Activated CD8-positive, alpha-beta memory T cell treated with anti-CD3 and anti-CD28 coated beads, Interleukin-2, amount 50 U/mL, for 48 hours (primary cell): ENCODE measurements around the gene DNAAF1.
A peak's percentile ranks its signal among the peaks of the same experiment; 100 is the strongest.
"Not testable (repeated sequence)": the region's sequence is repeated elsewhere in the genome, so short reads cannot be mapped to it uniquely, and the experiment has no call there.

Source experiments
- DNase-seq: peaks from one replicate; pipeline ENCODE4 v3.0.0-alpha.2; 2020

The DNAAF1 gene

GRCh38 chr16:84144859-84145639 is at the start of gene DNAAF1, which contains the start of gene HSDL1:
DNAAF1 (plus strand) TSS chr16:84145308; CDS start chr16:84145441, 133 bp downstream.
HSDL1 (minus strand) TSS chr16:84145177; CDS start chr16:84131321, 13,856 bp downstream.
- DNase-seq, result peak; percentile 99

- no peak for DNase-seq
Observed at GRCh38 chr16:84095466-84095865, 49.6 kb upstream of the DNAAF1 start.

GRCh38 chr16:84096447-84097005 is 48.6 kb upstream of the DNAAF1 start:
- no peak for DNase-seq

- no peak for DNase-seq
Observed at GRCh38 chr16:84098939-84099338, 46.2 kb upstream of the DNAAF1 start.

- no peak for DNase-seq
Observed at GRCh38 chr16:84103678-84104077, 41.4 kb upstream of the DNAAF1 start.

DNA sequence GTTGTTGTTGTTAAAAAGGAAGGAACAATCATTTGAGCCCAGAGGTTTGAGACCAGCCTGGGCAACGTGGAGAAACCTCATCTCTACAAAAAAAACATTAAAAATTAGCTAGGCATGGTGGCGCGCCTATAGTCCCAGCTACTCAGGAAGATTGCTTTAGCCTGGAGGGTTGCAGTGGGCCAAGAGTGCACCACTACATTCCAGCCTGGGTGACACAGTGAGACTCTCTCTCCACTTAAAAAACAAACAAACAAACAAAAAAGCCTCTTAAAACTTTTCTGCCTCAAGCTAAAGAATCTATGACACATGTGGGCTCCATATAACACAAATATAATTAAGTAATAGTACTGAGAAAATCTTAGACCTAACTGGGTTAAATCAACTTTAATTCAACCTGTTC is 40.9 kb upstream of the DNAAF1 start:
- DNase-seq, result no peak

DNA sequence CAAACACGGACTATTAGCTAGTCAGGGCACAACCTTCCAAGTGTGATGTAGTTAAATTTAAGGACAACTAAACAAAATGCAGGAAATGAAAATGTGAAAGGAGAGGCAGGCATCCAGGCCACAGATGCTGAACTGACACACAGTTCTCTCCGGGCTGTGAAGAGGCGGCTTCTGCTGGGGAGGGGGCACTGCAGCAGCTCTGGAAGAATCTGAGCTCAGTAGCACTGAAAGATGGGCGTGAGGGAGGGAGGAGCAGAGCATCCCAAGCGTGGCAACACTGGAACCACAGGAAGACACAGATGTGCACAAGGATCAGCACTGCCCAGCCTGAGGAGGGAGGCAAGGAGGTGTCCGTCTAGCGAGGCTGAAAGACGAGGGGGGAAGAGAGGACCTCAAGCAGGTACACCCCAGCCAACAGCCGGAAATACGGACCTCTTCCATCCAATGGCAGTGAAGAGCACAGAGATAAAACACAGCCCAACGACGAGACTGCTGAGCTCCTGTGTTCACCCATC is 39.8 kb upstream of the DNAAF1 start:
- DNase-seq, result no peak

DNA sequence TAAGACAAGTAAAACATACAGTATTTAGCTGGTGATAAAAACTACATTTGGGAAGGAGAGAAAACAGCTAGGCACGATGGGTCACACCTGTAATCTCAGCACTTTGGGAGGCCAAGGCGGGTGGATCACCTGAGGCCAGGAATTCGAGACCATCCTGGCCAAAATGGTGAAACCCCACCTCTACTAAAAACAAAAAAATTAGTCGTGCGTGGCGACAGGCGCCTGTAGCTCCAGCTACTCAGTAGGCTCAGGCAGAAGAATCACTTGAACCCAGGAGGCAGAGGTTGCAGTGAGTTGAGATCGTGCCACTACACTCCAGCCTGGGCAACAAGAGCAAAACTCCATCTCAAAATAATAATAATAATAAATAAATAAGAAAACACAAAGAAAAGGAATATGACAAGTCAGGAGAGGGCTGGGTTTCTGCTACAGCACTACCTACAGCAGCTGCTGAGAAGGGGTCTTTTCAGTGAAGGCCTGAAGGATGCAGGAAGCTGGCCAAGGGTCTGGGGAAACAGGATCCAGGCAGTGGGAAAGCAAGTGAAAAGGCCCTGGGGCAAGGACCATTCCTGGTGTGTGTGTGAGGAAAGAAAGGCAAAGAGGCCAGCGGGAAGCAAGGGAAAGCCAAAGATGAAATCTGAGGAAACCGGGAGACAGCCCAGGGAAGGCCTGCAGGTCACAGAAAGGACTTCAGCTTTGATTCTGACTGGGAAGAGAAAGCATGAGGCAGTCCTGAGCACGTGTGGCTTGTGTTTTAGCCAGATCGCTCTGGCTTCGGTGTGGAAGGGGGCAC is 39.0 kb upstream of the DNAAF1 start:
- DNase-seq, result no peak

DNA sequence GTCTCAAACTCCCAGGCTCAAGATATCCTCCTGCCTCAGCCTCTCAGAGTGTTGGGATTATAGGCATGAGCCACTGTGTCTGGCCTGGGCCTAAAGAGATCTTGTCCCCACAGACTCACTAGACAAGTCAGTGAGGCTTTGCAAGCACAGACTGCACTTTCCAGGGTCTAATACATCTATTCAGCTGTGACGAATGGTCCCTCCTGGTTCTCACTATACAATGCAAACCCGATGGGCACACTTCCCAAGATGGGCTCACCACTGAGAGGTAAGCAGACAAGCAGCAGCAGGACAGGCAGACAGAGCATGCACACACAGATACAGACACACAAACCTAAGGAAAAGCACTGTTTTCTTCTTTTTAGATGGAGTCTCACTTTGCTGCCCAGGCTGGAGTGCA is 37.2 kb upstream of the DNAAF1 start:
- DNase-seq, result no peak

DNA sequence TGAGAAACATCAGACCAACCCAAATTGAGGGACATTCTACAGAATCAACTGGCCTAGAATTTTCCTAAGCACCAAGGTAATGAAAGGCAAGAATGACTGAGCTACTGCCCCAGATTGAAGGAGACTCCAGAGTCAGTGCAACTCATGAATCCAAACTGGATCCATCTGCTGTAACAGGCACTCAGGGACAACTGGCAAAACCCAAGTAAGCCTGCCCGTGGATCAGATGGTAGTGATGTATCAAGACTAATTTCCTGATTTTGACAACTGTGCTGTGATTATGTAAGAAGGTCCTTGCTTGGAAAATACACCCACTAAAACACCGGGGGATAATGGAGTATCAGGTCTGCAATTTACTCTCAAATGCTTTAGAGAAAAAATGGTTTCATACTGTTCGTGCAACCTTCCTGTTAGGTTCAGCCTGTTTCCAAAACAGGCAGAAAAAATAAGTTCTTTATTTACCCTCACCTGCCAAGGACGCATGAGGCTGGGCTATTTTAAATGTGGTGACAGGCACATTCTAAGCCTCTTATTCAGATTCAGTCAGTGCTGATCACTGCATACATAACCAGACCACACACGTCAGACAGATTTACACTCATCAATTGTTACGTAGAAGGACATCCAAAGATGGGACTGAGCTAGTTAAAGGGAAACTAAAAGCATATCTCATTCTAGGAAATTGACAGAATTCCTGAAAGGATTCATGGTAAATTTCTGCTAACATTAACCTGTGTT is 35.3 kb upstream of the DNAAF1 start:
- no peak for DNase-seq

DNA sequence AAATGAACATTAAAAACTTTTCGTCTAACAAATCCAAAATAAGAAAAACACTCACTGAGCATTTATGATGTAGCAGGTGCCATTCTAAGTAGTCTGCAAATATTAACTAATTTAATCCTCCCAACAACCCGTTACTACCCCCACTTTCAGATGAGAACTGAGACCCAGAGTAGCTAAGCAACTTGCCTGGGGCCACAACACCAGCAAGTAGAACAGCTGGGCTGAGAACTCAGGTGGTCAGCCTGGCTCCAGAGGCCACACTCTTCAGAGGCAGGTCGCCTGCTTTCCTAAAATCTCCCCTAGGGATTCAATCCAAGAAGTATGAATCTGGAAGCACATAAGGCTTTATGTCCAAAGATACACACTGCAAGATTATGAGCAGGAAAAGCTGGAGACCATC is 34.6 kb upstream of the DNAAF1 start:
- no peak for DNase-seq

DNA sequence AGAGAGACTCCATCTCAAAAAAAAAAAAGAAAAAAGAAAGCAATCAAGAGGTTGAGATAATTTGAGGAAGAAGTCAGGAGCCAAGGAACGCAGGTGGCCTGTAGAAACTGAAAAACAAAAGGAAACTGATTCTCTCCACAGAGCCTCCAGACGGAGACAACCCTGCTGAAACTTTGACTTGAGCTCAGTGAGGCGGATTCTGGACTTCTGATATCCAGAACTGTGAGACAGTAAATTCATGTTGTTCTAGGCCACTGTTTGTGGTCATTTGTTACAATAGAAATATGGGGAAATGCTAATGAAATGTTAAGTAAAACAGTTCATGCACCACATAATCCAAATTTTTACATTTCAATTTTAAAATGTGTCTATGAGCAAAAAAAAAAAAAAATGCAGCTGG is 33.6 kb upstream of the DNAAF1 start:
- no peak for DNase-seq

- not testable (repeated sequence) for DNase-seq
Observed at GRCh38 chr16:84111949-84112348, 33.2 kb upstream of the DNAAF1 start.

- no peak for DNase-seq
Observed at GRCh38 chr16:84115919-84116719, 29.0 kb upstream of the DNAAF1 start.

DNA sequence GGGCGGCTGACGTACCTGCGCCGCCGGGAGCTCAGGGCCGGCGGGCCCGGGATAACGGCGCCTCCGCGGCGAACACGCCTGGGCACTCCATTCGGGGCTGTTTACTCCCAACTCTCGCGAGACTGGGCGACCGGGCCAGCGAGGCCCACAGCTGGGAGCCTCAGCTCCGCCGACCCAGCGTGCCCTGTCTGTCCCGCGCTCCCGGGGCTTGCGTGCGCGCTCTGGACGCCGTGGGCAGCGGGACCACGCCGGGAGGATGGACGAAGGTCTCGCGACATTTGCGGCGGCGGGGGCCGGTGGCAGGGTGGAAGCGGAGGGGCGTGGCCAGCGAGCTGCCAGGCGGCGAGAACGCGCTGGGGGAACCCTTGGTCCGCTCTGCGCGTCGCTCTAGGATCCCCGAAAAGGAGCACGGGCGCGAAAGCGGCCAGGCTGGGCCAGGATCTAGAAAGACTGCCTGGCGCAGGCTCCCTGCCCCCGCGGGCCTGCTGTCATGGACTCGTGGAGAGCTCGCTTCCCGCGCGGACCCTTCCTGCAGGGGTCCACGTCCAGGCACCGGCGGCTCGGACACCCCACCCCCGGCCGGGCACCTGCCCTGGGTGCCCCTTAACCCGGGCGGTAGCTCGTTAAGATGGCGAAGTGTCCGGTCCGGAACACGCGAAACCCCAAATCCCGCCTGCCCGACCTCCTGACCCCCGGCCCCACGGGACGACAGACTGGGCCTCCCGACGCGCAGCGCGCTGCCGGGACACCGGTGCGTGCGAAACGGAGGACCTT is 28.2 kb upstream of the DNAAF1 start, which contains the start of gene MBTPS1:
Gene MBTPS1, minus strand, starts transcription at position 223 of the 774 bp plus-strand sequence. CDS start 15,159 bp downstream, outside the sequence.
- DNase-seq, result peak; percentile 99

GRCh38 chr16:84117494-84117843 is 27.6 kb upstream of the DNAAF1 start:
- peak; percentile 72 for DNase-seq

GRCh38 chr16:84118315-84118714 is 26.8 kb upstream of the DNAAF1 start:
- DNase-seq, result not testable (repeated sequence)

DNA sequence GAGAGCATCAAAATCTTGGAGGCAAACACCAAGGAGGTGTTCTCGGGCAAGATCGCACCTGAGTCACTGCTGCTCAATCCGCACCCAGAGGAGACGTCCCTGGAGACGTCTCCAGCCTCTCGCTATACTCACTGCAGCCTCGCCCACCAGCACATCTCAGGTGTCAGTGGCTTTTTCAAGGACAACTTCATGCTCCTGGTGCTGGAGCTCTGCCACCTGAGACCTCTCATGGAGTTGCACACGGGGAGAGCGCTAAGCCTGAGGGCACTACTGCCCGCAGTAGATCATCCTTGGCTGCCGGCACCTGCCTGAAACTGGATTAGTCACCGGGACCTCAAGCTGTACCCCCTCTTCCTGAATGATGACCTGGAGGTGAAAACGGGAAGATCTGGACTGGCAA is 25.7 kb upstream of the DNAAF1 start:
- no peak for DNase-seq

GRCh38 chr16:84120023-84120422 is 25.1 kb upstream of the DNAAF1 start:
- DNase-seq, result no peak

- no peak for DNase-seq
Observed at GRCh38 chr16:84121007-84121406, 24.1 kb upstream of the DNAAF1 start.
